GM12878 (cell line): ENCODE results near the gene TMSB10. TPM values are rescaled to one million over a fixed set of nuclear protein-coding genes. Genes with fewer than 3 reads are reported as not detected.

Source experiments
- ATAC-seq: fragments of 200-7000 bp; cut with Tn5 transposase; 3 replicates; pipeline ENCODE4 v1.9.1; 2020; ENCODE audit warnings: mild to moderate bottlenecking, moderate library complexity
- BruUV-seq: library from RNA; stranded (reverse); fragments of 400-500 nt; replicated peaks from 2 replicates; lab custom pipeline; 2021; lab: Mats Ljungman, UMichigan
- CTCF ChIA-PET: fragments of 300-600 bp; sonication (Branson Sonifier 250); formaldehyde crosslinking; extraction: SDS; loops from one replicate; lab custom pipeline; 2021; ENCODE audit warnings: inconsistent platforms; lab: Yijun Ruan, JAX
- POLR2A ChIA-PET: fragments of 350-600 bp; formaldehyde crosslinking; extraction: SDS; loops from one replicate; lab custom pipeline; 2021; ENCODE audit warnings: inconsistent platforms; lab: Charles Lee
- RAD21 ChIA-PET: fragments of 300-600 bp; sonication (Branson Sonifier 250); formaldehyde crosslinking; loops from one replicate; lab custom pipeline; 2023; ENCODE audit warnings: antibody characterized with exemption; ENCODE audit not compliant: unreplicated experiment; lab: Charles Lee
- SMC1A ChIA-PET: fragments of 300-600 bp; sonication (Branson Sonifier 250); formaldehyde crosslinking; loops from one replicate; lab custom pipeline; 2023; ENCODE audit not compliant: unreplicated experiment, uncharacterized antibody; lab: Charles Lee
- DNase-seq: peaks from one replicate; pipeline ENCODE4 v3.0.0-alpha.2; 2011; ENCODE audit warnings: low read depth, low spot score
- FAIRE-seq: peaks from 3 replicates; lab custom pipeline; 2011; peaks lifted over from hg19 to GRCh38; lab: Jason Lieb, UNC
- H2AFZ ChIP-seq: 2 replicates; pipeline ENCODE4 v1.6.0; 2011; ENCODE audit warnings: low read depth, low read length, control low read depth; ENCODE audit not compliant: control insufficient read depth
- H3K27ac ChIP-seq: 2 replicates; pipeline ENCODE4 v1.5.1; 2011; ENCODE audit warnings: control low read depth; ENCODE audit not compliant: control insufficient read depth, insufficient read depth
- H3K27me3 ChIP-seq, 2 experiments: replicated peaks in 1 of 2; 2 replicates each; pipeline versions ENCODE4 v1.6.0 to v1.6.1; 2011; ENCODE audit warnings: low read length in 1 of 2; ENCODE audit not compliant: control insufficient read depth in 2 of 2, insufficient read depth in 2 of 2
- H3K36me3 ChIP-seq, 2 experiments: 2 replicates each; pipeline ENCODE4 v1.5.1; 2011; ENCODE audit warnings: low read length in 1 of 2; ENCODE audit not compliant: control insufficient read depth in 2 of 2, insufficient read depth in 2 of 2
- H3K4me1 ChIP-seq: 2 replicates; pipeline ENCODE4 v1.6.1; 2011; ENCODE audit warnings: mild to moderate bottlenecking, low read length, moderate library complexity, mixed read lengths; ENCODE audit not compliant: control insufficient read depth, insufficient read depth
- H3K4me2 ChIP-seq: 2 replicates; pipeline ENCODE4 v1.6.0; 2011; ENCODE audit warnings: control low read depth; ENCODE audit not compliant: control insufficient read depth, insufficient read depth
- H3K4me3 ChIP-seq: fragments of 200-600 bp; sonication (generic); 2 replicates; pipeline ENCODE4 v1.5.1; 2016
- H3K79me2 ChIP-seq: 2 replicates; pipeline ENCODE4 v1.6.0; 2011; ENCODE audit warnings: low read length; ENCODE audit not compliant: control insufficient read depth, insufficient read depth
- H3K9ac ChIP-seq: 2 replicates; pipeline ENCODE4 v1.8.0; 2011; ENCODE audit warnings: low read length, control low read depth, mixed read lengths; ENCODE audit not compliant: control insufficient read depth, insufficient read depth
- H3K9me3 ChIP-seq: replicated peaks from 3 replicates; pipeline ENCODE4 v1.5.1; 2011; ENCODE audit warnings: mild to moderate bottlenecking, low read length; ENCODE audit not compliant: control insufficient read depth, insufficient read depth
- H4K20me1 ChIP-seq: 2 replicates; pipeline ENCODE4 v1.6.0; 2011; ENCODE audit not compliant: control insufficient read depth, insufficient read depth
- CBX5 ChIP-seq: sonication (generic); IDR thresholded peaks from 2 replicates; pipeline ENCODE4 v1.6.1; 2016; ENCODE audit warnings: low read depth, moderate library complexity, mild to moderate bottlenecking, inconsistent platforms
- GATAD2B ChIP-seq: fragments of 450-650 bp; conservative IDR thresholded peaks from 2 replicates; pipeline ENCODE4 v1.6.1; 2017; ENCODE audit warnings: low read depth, mild to moderate bottlenecking, moderate library complexity
- HDAC6 ChIP-seq: fragments of 200-600 bp; sonication (generic); IDR thresholded peaks from one replicate; pipeline ENCODE4 v1.8.0; 2017; ENCODE audit warnings: antibody characterized with exemption; ENCODE audit not compliant: unreplicated experiment
- NR2C1 ChIP-seq: fragments of 450-650 bp; IDR thresholded peaks from 2 replicates; pipeline ENCODE4 v1.6.1; 2017; ENCODE audit warnings: antibody characterized with exemption, mild to moderate bottlenecking, moderate library complexity
- POLR2A ChIP-seq: IDR thresholded peaks from 2 replicates; pipeline ENCODE4 v1.6.1; 2011; ENCODE audit warnings: low read depth, mild to moderate bottlenecking, low read length
- RB1 ChIP-seq: fragments of 450-650 bp; formaldehyde crosslinking; IDR thresholded peaks from 2 replicates; pipeline ENCODE4 v1.6.1; 2017; ENCODE audit warnings: mild to moderate bottlenecking, borderline replicate concordance
- SIX5 ChIP-seq: IDR thresholded peaks from 2 replicates; pipeline ENCODE4 v1.6.1; 2011; ENCODE audit warnings: mild to moderate bottlenecking, low read depth, low read length, moderate library complexity; ENCODE audit not compliant: severe bottlenecking
- TCF12 ChIP-seq: IDR thresholded peaks from 2 replicates; pipeline ENCODE4 v1.6.1; 2011; ENCODE audit warnings: low read depth, mild to moderate bottlenecking, low read length
- WRNIP1 ChIP-seq: IDR thresholded peaks from 2 replicates; pipeline ENCODE4 v1.6.1; 2011; ENCODE audit warnings: low read depth, low read length, improper control_type of control experiment, borderline replicate concordance
- ZNF217 ChIP-seq: fragments of 450-650 bp; IDR thresholded peaks from 2 replicates; pipeline ENCODE4 v1.6.1; 2017; ENCODE audit warnings: antibody characterized with exemption, mild to moderate bottlenecking
- ZNF24 ChIP-seq: fragments of 450-650 bp; IDR thresholded peaks from 2 replicates; pipeline ENCODE4 v1.6.1; 2017; ENCODE audit warnings: antibody characterized with exemption, mild to moderate bottlenecking
- WGBS: methylation state at CpG from one replicate; pipeline ENCODE4 v1.1.6; 2016; ENCODE audit warnings: low lambda C conversion rate; ENCODE audit not compliant: insufficient replicate concordance, insufficient coverage; ENCODE audit errors: missing lambda C conversion rate; 5-methylcytosine and 5-hydroxymethylcytosine counted together
- in situ Hi-C: fragments of 300-500 bp; cut with MboI; formaldehyde crosslinking; loops from 9 replicates; pipeline ENCODE4 v1.14.3; 2018; ENCODE audit warnings: mixed read lengths
- intact Hi-C: fragments of 100-400 bp; cut with micrococcal nuclease; formaldehyde crosslinking; loops from one replicate; pipeline ENCODE4 v1.14.2; 2022; ENCODE audit not compliant: unreplicated experiment
- polyA plus RNA-seq, 11 experiments: library from polyadenylated mRNA; depleted of rRNA in 4 of 11; unstranded in 6 of 11; stranded (reverse) in 5 of 11; fragments of >200 nt; fragmentation: Nextera tagmentation in 4 of 11; fragmentation: Illumina TruSeq in 1 of 11; extraction: Ambion mirVana in 4 of 11; extraction: Trizol in 1 of 11; gene quantifications; 1 replicate in 1 of 11; 2 replicates in 10 of 11; pipeline versions ENCODE4 v1.2.1 to v1.2.3, GENCODE V29; 2011 to 2016; ENCODE audit warnings: inconsistent platforms in 2 of 11, missing spikeins in 2 of 11, low read depth in 1 of 11
- total RNA-seq, 4 experiments: library from RNA; depleted of rRNA in 3 of 4; stranded (reverse); fragments of >200 nt in 3 of 4; fragmentation: Illumina TruSeq in 1 of 4; extraction: Trizol in 1 of 4; gene quantifications; 2 replicates each; pipeline versions ENCODE4 v1.2.1 to v1.2.3, GENCODE V29; 2013 to 2021
- TF ChIP-seq, protein P1 (sequence below): fragments of 450-650 bp; IDR thresholded peaks from 2 replicates; pipeline ENCODE4 v1.6.1; 2018; ENCODE audit warnings: mild to moderate bottlenecking, low read depth, moderate library complexity; ENCODE audit not compliant: partially characterized antibody
- TF ChIP-seq, protein P2 (sequence below): fragments of 450-650 bp; IDR thresholded peaks from 2 replicates; pipeline ENCODE4 v1.6.1; 2017; ENCODE audit warnings: mild to moderate bottlenecking, moderate library complexity

TMSB10 gene
- total and polyA plus RNA-seq, 10 of the 15 experiments (the other 5 are each of a cell fraction or from before 2014, with no cell fraction given): 1,406 to 4,860 (median 3,381) TPM

DNA sequence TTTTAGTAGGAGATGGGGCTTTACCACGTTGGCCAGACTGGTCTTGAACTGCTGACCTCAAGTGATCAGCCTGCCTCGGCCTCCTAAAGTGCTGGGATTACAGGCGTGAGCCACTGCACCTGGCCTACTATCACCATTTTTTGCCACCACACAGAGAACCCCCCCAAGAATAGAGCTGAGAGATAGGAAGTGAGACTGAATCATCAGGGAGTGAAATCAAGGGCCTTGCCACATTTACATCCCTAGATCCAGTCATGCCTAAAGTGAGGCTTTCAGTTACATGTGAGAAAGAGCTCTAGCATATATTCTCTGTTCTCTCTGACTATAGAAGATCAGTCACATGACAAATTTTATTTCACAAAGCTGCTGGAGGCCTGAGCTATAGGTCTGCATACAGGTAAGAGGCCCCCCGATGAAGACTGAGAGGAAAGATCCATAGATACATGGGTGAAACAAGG lies 37.5 kb downstream of the TMSB10 start (continued):
- TF ChIP-seq WRNIP1 (no peak), HDAC6 (no peak)

DNA sequence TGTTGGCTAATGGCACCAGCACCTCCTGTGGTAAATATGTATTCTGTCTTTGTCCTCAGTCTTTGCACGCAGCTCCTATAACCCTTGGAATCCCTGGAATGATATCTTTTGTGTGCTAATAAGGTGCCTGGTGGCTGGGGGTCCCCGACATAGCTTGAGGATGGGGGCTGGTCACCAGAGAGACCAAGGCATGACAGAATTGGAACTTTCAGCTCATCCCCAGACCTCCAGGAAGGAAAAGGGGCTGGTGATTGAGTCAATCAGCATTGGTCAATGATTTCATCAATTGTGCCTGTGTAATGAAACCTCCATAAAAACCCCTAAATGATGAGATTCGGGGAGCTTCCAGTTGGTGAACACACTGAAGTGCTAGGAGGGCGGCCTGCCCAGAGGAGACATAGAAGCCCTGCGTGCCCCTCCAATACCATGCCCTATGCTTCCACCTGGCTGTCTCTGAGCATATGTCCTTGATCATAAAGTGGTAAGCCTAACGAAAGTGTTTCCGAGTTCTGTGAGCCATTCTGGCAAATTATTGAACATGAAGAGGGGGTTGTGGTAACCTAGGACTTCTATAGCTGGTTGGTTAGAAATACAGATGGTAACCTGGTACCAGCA lies 38.9 kb downstream of the TMSB10 start:
- intact Hi-C loops (loop anchor here (5.0 kb wide), 1 partner anchor 68 kb away; no protein-coding TSS in a partner anchor), in situ Hi-C loops (loop anchor here (25.0 kb wide), 1 partner anchor 1493 kb away; the partner anchor contains the start of gene KDM3A)
- Histone ChIP-seq H3K9ac (peak overlapping the region; percentile 92), H3K4me3 (peak overlapping the region; percentile 86), H3K36me3 (no peaks in the 10 kb centered on the region; a peak in 1 of 4 replicates), H3K79me2 (peaks cover 60% of the 10 kb centered on the region), H3K4me1 (peaks cover 48% of the 10 kb centered on the region), H3K4me2 (peak overlapping the region; percentile 80), H3K27me3 (no peaks in the 10 kb centered on the region), H4K20me1 (no peaks in the 10 kb centered on the region), H2AFZ (no peak overlapping the region), H3K27ac (peak overlapping the region; percentile 100), H3K9me3 (no peaks in the 10 kb centered on the region)
- DNase-seq (no peak), ATAC-seq (peak; percentile 7), FAIRE-seq (no peak)
- ChIA-PET RAD21 (interaction anchor here (0.5 to 10.8 kb wide), 15 partner anchors 13 to 447 kb away, joined by 3 to 300 read pairs (median 4); partner anchors contain the start of genes KCMF1 and TGOLN2), POLR2A (interaction anchor here (0.6 to 14.1 kb wide), 9 partner anchors 10 to 383 kb away, joined by 3 to 265 read pairs (median 6); partner anchors contain the start of genes KCMF1, TGOLN2 and TMSB10), CTCF (interaction anchor here (1.0 to 11.7 kb wide), 11 partner anchors 13 to 76 kb away, joined by 3 to 275 read pairs (median 11); no protein-coding TSS in a partner anchor), SMC1A (interaction anchor here (0.6 to 22.1 kb wide), 16 partner anchors 9 to 322 kb away, joined by 3 to 378 read pairs (median 4); partner anchors contain the start of gene KCMF1)
- 85% methylated on average over 7 of the region's 7 CpGs for WGBS
- BruUV-seq: no TSS peak
- TF ChIP-seq, protein P1, sequence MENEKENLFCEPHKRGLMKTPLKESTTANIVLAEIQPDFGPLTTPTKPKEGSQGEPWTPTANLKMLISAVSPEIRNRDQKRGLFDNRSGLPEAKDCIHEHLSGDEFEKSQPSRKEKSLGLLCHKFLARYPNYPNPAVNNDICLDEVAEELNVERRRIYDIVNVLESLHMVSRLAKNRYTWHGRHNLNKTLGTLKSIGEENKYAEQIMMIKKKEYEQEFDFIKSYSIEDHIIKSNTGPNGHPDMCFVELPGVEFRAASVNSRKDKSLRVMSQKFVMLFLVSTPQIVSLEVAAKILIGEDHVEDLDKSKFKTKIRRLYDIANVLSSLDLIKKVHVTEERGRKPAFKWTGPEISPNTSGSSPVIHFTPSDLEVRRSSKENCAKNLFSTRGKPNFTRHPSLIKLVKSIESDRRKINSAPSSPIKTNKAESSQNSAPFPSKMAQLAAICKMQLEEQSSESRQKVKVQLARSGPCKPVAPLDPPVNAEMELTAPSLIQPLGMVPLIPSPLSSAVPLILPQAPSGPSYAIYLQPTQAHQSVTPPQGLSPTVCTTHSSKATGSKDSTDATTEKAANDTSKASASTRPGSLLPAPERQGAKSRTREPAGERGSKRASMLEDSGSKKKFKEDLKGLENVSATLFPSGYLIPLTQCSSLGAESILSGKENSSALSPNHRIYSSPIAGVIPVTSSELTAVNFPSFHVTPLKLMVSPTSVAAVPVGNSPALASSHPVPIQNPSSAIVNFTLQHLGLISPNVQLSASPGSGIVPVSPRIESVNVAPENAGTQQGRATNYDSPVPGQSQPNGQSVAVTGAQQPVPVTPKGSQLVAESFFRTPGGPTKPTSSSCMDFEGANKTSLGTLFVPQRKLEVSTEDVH: no peak
- TF ChIP-seq TCF12: no peak
- TF ChIP-seq POLR2A: 0 out of 2 replicates have a peak, but pooled peaks have one; percentile 19
- TF ChIP-seq ZNF24: no peak
- no peak for TF ChIP-seq CBX5
- TF ChIP-seq, protein P2, sequence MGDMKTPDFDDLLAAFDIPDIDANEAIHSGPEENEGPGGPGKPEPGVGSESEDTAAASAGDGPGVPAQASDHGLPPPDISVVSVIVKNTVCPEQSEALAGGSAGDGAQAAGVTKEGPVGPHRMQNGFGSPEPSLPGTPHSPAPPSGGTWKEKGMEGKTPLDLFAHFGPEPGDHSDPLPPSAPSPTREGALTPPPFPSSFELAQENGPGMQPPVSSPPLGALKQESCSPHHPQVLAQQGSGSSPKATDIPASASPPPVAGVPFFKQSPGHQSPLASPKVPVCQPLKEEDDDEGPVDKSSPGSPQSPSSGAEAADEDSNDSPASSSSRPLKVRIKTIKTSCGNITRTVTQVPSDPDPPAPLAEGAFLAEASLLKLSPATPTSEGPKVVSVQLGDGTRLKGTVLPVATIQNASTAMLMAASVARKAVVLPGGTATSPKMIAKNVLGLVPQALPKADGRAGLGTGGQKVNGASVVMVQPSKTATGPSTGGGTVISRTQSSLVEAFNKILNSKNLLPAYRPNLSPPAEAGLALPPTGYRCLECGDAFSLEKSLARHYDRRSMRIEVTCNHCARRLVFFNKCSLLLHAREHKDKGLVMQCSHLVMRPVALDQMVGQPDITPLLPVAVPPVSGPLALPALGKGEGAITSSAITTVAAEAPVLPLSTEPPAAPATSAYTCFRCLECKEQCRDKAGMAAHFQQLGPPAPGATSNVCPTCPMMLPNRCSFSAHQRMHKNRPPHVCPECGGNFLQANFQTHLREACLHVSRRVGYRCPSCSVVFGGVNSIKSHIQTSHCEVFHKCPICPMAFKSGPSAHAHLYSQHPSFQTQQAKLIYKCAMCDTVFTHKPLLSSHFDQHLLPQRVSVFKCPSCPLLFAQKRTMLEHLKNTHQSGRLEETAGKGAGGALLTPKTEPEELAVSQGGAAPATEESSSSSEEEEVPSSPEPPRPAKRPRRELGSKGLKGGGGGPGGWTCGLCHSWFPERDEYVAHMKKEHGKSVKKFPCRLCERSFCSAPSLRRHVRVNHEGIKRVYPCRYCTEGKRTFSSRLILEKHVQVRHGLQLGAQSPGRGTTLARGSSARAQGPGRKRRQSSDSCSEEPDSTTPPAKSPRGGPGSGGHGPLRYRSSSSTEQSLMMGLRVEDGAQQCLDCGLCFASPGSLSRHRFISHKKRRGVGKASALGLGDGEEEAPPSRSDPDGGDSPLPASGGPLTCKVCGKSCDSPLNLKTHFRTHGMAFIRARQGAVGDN: 0 out of 2 replicates have a peak, but pooled peaks have one; percentile 56
- no peak for TF ChIP-seq GATAD2B
- TF ChIP-seq RB1: no peak
- TF ChIP-seq ZNF217: no peak
- TF ChIP-seq SIX5: no peak
- no peak for TF ChIP-seq WRNIP1
- no peak for TF ChIP-seq NR2C1
